ENCODE measurements around the gene P3H4.

GRCh38 chr17:41773731-41774193 lies 38.0 kb downstream of the P3H4 start:
- TF ChIP-seq, protein P1, sequence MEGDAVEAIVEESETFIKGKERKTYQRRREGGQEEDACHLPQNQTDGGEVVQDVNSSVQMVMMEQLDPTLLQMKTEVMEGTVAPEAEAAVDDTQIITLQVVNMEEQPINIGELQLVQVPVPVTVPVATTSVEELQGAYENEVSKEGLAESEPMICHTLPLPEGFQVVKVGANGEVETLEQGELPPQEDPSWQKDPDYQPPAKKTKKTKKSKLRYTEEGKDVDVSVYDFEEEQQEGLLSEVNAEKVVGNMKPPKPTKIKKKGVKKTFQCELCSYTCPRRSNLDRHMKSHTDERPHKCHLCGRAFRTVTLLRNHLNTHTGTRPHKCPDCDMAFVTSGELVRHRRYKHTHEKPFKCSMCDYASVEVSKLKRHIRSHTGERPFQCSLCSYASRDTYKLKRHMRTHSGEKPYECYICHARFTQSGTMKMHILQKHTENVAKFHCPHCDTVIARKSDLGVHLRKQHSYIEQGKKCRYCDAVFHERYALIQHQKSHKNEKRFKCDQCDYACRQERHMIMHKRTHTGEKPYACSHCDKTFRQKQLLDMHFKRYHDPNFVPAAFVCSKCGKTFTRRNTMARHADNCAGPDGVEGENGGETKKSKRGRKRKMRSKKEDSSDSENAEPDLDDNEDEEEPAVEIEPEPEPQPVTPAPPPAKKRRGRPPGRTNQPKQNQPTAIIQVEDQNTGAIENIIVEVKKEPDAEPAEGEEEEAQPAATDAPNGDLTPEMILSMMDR (IDR thresholded peaks at IDR 0.05) = no peak
- TF ChIP-seq FOSB (CRISPR knock-in tag; IDR thresholded peaks at IDR 0.05) = no peak

All from A549 (cell line).